ENCODE results near the gene MTMR10.

MTMR10 gene

GRCh38 chr15:31034152-31034551 lies 42.7 kb upstream of the MTMR10 start:
- TF ChIP-seq ZFX (IDR thresholded peaks at IDR 0.05) (no peak), CTCF (conservative IDR thresholded peaks at IDR 0.05) (no peak)
- H3K27ac ChIP-seq, result no peak overlapping the region

GRCh38 chr15:31032961-31033371 lies 41.5 kb upstream of the MTMR10 start:
- H3K27ac ChIP-seq, result no peak overlapping the region
- TF ChIP-seq CTCF (conservative IDR thresholded peaks at IDR 0.05) (no peak), ZFX (IDR thresholded peaks at IDR 0.05) (no peak)

- TF ChIP-seq ZFX (IDR thresholded peaks at IDR 0.05), result no peak
- no peak for TF ChIP-seq CTCF (conservative IDR thresholded peaks at IDR 0.05)
- H3K27ac ChIP-seq, result no peak overlapping the region
Measured at GRCh38 chr15:31031471-31032067, 40.1 kb upstream of the MTMR10 start.

- TF ChIP-seq ZFX (IDR thresholded peaks at IDR 0.05), result no peak
- TF ChIP-seq CTCF (conservative IDR thresholded peaks at IDR 0.05), result no peak
- H3K27ac ChIP-seq, result no peak overlapping the region
Measured at GRCh38 chr15:31027910-31028578, 36.6 kb upstream of the MTMR10 start.

GRCh38 chr15:31025996-31026395 lies 34.6 kb upstream of the MTMR10 start:
- TF ChIP-seq ZFX (IDR thresholded peaks at IDR 0.05) (no peak), CTCF (conservative IDR thresholded peaks at IDR 0.05) (no peak)
- no peak overlapping the region for H3K27ac ChIP-seq

GRCh38 chr15:31024979-31025378 lies 33.6 kb upstream of the MTMR10 start:
- TF ChIP-seq CTCF (conservative IDR thresholded peaks at IDR 0.05) (no peak), ZFX (IDR thresholded peaks at IDR 0.05) (no peak)

GRCh38 chr15:31024330-31024729 lies 32.9 kb upstream of the MTMR10 start:
- TF ChIP-seq CTCF (conservative IDR thresholded peaks at IDR 0.05) (no peak), ZFX (IDR thresholded peaks at IDR 0.05) (no peak)
- no peak overlapping the region for H3K27ac ChIP-seq

More at GRCh38 chr15:31024979-31025378, 33.6 kb upstream of the MTMR10 start:
- no peak overlapping the region for H3K27ac ChIP-seq
